Glutamatergic neuron (in vitro differentiated cells): Measurements from ENCODE around the gene PRR22. TPM values are rescaled to one million over a fixed set of nuclear protein-coding genes. Genes with fewer than 3 reads are reported as not detected.

Source experiments
- DNase-seq: peaks from one replicate; pipeline ENCODE4 v3.0.0; 2022
- H3K27ac Mint-ChIP-seq: one replicate; pipeline ENCODE4 v1.8.0; 2020; ENCODE audit warnings: mild to moderate bottlenecking, mixed read lengths, inconsistent platforms; ENCODE audit not compliant: unreplicated experiment
- H3K27me3 Mint-ChIP-seq: one replicate; pipeline ENCODE4 v1.8.0; 2020; ENCODE audit warnings: mild to moderate bottlenecking, moderate library complexity, mixed read lengths, inconsistent platforms; ENCODE audit not compliant: unreplicated experiment
- H3K36me3 Mint-ChIP-seq: one replicate; pipeline ENCODE4 v1.8.0; 2020; ENCODE audit warnings: mild to moderate bottlenecking, mixed read lengths, inconsistent platforms; ENCODE audit not compliant: unreplicated experiment
- H3K4me1 Mint-ChIP-seq: one replicate; pipeline ENCODE4 v1.8.0; 2020; ENCODE audit warnings: mild to moderate bottlenecking, low read depth, mixed read lengths, inconsistent platforms; ENCODE audit not compliant: unreplicated experiment
- H3K4me3 Mint-ChIP-seq: one replicate; pipeline ENCODE4 v1.8.0; 2020; ENCODE audit warnings: mild to moderate bottlenecking, mixed read lengths, inconsistent platforms; ENCODE audit not compliant: unreplicated experiment
- H3K9me3 Mint-ChIP-seq: one replicate; pipeline ENCODE4 v1.8.0; 2020; ENCODE audit warnings: mild to moderate bottlenecking, moderate library complexity, mixed read lengths, inconsistent platforms; ENCODE audit not compliant: unreplicated experiment
- CTCF ChIP-seq: fragments of 200-600 bp; sonication (generic); IDR thresholded peaks from one replicate; pipeline ENCODE4 v1.5.0; 2021; ENCODE audit not compliant: partially characterized antibody, unreplicated experiment
- total RNA-seq: library from RNA; stranded (reverse); fragmentation: NEBNext Ultra II Directional; extraction: Animal tissue kit (Norgen Biotek cat#: 25700); gene quantifications from one replicate; pipeline ENCODE4 v1.2.1, GENCODE V29; 2021; ENCODE audit not compliant: unreplicated experiment

The PRR22 gene
- total RNA-seq, 1 donor from 2014 or later, result 3.1 TPM

GRCh38 chr19:5806905-5807304, 22.4 kb upstream of the PRR22 start:
- peak overlapping the region; percentile 43 for H3K4me3 Mint-ChIP-seq

GRCh38 chr19:5806133-5806489, 21.6 kb upstream of the PRR22 start:
- DNase-seq, result no peak

More at GRCh38 chr19:5806905-5807304, 22.4 kb upstream of the PRR22 start:
- Mint-ChIP-seq H3K27me3 (peaks cover 18% of the 10 kb centered on the region), H3K4me1 (peaks cover 5% of the 10 kb centered on the region), H3K9me3 (peaks cover 5% of the 10 kb centered on the region), H3K36me3 (no peaks in the 10 kb centered on the region), H3K27ac (peak overlapping the region; percentile 60)
- no peak for DNase-seq
- no peak for TF ChIP-seq CTCF

GRCh38 chr19:5805462-5806132, 21.1 kb upstream of the PRR22 start:
- peak; percentile 85 for TF ChIP-seq CTCF
- Mint-ChIP-seq H3K4me3 (no peak overlapping the region), H3K27ac (no peak overlapping the region), H3K36me3 (no peaks in the 10 kb centered on the region), H3K9me3 (peaks cover 5% of the 10 kb centered on the region), H3K27me3 (peaks cover 19% of the 10 kb centered on the region), H3K4me1 (peaks cover 7% of the 10 kb centered on the region)
- peak; percentile 93 for DNase-seq

More at GRCh38 chr19:5806133-5806489, 21.6 kb upstream of the PRR22 start:
- peaks cover 5% of the 10 kb centered on the region for H3K9me3 Mint-ChIP-seq
- peak; percentile 33 for TF ChIP-seq CTCF
- no peak overlapping the region for H3K4me3 Mint-ChIP-seq
- H3K4me1 Mint-ChIP-seq, result peaks cover 7% of the 10 kb centered on the region
- no peak overlapping the region for H3K27ac Mint-ChIP-seq
- H3K27me3 Mint-ChIP-seq, result peaks cover 18% of the 10 kb centered on the region
- H3K36me3 Mint-ChIP-seq, result no peaks in the 10 kb centered on the region

- H3K9me3 Mint-ChIP-seq, result peaks cover 5% of the 10 kb centered on the region
- peaks cover 7% of the 10 kb centered on the region for H3K4me1 Mint-ChIP-seq
- no peak for TF ChIP-seq CTCF
- H3K36me3 Mint-ChIP-seq, result no peaks in the 10 kb centered on the region
- H3K27ac Mint-ChIP-seq, result no peak within 1 kb of the TSS
- peak; percentile 48 for DNase-seq
- H3K27me3 Mint-ChIP-seq, result peaks cover 20% of the 10 kb centered on the region
- H3K4me3 Mint-ChIP-seq, result peak within 1 kb of the TSS; percentile 42
Measured at GRCh38 chr19:5804516-5805461, 20.2 kb upstream of the PRR22 start, which contains the start of gene NRTN. NRTN (plus strand) TSS chr19:5805067; CDS start chr19:5824166, 19,099 bp downstream.
